DMS79 treated with DMSO at 0.1 percent for 48 hours (cell line): ENCODE results near the gene TECPR2.
"Not testable (repeated sequence)": the region's sequence is repeated elsewhere in the genome, so short reads cannot be mapped to it uniquely, and the experiment has no call there.

Experiments
- DNase-seq: peaks from one replicate; lab custom pipeline; 2025; lab: John Stamatoyannopoulos, UW

Gene TECPR2

DNA sequence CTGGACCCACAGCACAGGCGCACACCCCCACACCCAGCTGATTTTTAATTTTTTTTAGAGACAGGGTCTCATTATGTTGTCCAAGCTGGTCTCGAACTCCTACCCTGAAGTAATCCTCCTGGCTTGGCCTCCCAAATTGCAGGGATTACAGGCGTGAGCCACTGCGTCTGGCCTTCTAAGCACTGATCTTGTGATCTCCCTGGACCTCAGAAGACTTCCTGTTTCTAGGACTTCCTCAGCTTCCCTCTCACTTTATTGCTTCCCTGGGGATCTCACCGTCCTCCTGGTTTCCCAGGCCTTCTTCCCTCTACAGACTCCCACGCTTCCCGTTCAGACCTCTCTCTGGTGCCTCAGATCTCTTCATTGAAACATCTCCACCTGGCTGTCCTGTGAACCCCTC, 29.4 kb upstream of the TECPR2 start:
- no peak for DNase-seq

- DNase-seq = no peak
Measured at GRCh38 chr14:102333795-102334705, 28.7 kb upstream of the TECPR2 start.

DNA sequence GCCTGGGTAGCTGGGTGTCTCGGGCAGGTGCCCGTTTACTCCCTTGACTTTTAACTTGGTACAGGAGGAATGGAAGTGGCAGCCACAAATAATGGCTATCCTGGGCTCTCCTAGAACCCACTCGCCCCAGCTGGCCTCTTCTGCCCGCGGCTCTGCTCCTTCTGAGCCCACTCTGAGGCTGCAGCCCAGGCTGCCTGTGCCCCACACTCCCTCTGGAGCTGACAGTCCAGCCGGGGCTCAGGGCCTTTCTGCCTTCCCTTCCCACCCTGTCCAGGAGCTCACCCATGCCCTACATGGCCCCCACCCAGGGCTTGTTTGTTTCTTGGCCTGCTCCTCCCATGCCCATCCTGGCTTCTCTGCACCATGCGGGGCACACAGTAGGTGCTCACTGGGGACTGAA, 27.6 kb upstream of the TECPR2 start:
- DNase-seq = no peak

GRCh38 chr14:102338724-102339123, 24.0 kb upstream of the TECPR2 start:
- no peak for DNase-seq

GRCh38 chr14:102341566-102341965, 21.2 kb upstream of the TECPR2 start:
- no peak for DNase-seq

DNA sequence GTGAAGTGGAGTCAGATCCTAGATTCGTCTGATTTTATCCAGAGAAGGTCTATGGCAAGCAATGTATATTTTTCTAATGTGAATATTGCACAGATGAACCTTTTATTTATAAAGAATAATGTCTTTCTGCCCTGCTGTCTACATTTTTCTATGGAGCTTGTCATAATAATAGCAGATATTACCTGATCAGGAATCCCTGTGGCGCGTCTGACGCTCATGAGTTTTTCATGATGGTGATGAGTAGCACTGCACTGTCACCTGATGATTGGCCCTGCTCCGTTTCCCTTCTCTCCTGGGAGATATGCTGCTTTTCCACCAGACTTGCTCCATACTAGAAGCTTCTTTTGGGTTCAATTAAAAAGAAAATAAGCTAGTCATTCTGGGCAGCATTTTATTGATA, 20.5 kb upstream of the TECPR2 start:
- DNase-seq = no peak

DNA sequence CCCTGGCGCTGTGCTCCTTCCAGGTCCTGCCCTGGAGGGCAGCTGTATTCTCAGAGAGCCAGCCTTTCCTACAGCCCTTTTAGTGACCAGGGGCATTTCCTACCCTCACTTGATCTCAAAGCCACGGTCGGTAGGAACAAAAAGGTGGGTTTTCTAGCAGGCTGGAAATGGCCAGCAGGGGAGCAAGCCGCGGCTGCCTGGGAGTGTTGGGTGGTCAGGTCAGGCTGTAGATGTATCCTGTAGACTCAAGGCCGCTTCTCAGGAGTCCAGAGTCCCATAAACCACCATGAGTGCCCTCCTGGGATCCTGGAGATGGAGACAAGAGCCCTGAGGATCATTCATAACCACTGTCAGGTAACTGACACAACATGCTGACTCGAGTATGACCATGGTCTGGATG, 18.7 kb upstream of the TECPR2 start:
- DNase-seq = no peak

DNA sequence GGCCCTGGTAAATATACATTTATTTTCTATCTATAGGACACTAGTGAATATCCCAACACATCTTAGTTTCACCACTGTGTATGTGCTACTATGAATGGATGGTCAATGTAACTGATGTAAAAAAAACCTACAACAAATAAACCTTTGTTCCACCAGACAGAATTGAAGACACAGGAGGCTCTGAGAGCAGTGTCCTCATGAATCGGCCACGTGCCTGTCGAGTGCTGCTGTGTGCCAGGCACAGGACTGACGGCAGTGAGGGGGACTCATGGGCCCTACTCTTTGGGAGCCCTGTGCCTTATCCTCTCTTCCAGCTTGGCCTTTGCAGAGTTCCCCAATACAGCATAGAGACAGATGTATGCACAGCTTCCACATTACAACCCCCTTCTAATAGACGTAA, 18.3 kb upstream of the TECPR2 start:
- DNase-seq = no peak

GRCh38 chr14:102345232-102345631, 17.5 kb upstream of the TECPR2 start:
- DNase-seq = no peak

DNA sequence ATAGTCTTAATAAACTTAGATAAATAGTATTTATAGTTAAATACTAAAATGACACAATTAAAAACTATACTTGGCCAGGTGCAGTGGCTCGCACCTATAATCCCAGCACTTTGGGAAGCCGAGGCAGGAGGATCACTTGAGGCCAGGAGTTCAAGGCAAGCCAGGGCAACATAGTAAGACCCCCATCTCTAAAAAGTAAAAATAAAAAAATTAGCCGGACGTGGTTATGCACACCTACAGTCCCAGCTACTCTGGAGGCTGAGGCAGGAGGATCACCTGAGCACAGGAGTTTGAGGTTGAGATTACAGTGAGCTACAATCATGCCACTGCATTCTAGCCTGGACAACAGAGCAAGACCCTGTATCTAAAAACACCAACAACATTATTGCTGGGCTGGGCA, 16.1 kb upstream of the TECPR2 start:
- no peak for DNase-seq

GRCh38 chr14:102348376-102348775, 14.4 kb upstream of the TECPR2 start:
- no peak for DNase-seq

DNA sequence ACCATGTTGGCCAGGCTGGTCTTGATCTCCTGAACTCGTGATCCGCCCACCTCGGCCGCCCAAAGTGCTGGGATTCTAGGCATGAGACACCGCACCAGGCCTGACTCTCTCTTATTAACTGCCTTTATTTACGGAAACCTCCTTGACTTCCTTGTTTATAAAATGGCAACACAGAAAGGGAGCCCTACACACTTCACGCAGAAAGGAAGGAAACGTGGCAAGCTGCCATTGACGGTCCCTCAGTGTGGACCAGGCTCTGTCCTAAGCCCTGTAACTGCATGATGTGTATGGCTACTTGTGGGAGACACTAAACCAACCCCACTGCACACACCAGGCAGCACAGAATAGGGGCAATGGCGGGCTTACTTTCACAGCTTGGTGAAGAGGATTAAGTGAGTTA, 11.7 kb upstream of the TECPR2 start:
- no peak for DNase-seq

DNA sequence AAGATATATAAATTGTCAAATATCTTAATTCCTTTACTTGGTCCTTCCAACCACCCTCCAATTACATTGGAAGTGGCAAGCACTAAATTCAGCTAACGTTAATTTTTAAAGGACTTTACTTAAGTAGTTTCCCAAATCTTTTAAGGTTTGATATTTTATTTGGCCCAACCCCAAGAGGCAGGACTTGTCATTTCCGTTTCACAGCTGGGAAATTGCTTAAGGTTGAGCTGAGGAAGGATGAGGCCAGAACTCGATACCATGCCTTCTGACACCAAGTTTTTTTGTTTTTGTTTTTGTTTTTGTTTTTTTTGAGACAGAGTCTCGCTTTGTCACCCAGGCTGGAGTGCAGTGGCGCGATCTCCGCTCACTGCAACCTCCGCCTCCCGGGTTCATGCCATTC, 11.1 kb upstream of the TECPR2 start:
- DNase-seq = not testable (repeated sequence)

- no peak for DNase-seq
Measured at GRCh38 chr14:102352213-102352612, 10.5 kb upstream of the TECPR2 start.

DNA sequence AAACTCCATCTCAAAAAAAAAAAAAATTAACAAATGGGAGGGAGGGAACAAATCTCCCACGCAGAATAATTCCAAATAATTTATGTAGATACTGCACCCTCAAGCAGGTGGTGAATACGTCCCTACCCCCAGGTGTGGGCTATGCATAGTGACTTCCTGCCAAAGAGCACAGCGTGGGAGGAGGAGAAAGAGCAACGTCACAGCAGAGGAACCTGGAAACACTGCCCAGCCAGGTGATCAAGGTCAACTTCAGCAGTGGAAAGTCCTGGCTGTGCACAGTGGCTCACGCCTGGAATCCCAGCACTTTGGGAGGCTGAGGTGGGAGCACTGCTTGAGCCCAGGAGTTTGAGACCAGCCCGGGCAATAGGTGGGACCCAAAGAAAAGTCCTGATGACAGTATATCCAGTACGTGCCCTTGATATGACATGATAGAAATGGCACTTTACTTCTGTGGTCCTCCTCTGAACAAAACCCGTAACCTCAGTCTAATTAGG, 9.6 kb upstream of the TECPR2 start:
- DNase-seq = no peak

DNA sequence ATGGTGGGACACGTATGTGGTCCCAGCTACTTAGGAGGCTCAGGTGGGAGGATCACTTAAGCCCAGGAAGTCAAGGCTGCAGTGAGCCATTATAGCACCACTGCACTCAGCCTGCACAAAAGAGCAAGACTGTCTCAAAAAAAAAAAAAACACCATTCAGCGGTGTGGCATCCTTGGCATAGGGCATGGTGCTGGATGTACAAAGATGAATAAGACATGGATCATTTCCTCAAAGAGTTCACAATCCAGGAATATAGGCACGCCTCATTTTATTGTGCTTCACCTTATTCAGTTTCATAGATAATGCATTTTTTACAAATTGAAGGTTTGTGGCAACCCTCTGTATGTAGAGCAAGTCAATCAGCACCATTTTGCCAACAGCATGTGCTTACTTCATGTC, 6.5 kb upstream of the TECPR2 start:
- DNase-seq = no peak

DNA sequence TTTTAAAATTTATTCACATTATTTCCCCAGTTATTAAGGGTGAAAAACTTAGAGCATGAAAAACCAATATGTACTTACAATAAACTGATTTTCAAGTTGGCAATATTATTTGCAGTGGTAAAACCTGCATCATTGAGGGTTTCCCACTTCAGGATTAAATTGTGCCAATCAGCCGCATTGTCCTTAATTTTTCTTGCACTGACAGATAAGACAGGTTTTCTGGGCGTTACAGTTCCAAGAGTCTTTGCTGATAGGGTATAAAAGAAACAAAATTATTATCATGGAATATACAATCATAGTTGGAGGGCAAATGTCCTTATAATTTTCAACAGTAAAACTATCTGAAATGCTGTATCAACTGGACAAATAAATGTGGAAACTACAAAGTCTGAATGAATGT, 3.4 kb upstream of the TECPR2 start:
- DNase-seq = no peak

- no peak for DNase-seq
Measured at GRCh38 chr14:102360388-102360787, 2.4 kb upstream of the TECPR2 start.

- DNase-seq = no peak
Measured at GRCh38 chr14:102362084-102362483, 657 bp upstream of the TECPR2 start.

GRCh38 chr14:102363182-102363943, 622 bp downstream of the TECPR2 start:
- peak; percentile 65 for DNase-seq

GRCh38 chr14:102370305-102370809, 7.6 kb downstream of the TECPR2 start:
- no peak for DNase-seq

DNA sequence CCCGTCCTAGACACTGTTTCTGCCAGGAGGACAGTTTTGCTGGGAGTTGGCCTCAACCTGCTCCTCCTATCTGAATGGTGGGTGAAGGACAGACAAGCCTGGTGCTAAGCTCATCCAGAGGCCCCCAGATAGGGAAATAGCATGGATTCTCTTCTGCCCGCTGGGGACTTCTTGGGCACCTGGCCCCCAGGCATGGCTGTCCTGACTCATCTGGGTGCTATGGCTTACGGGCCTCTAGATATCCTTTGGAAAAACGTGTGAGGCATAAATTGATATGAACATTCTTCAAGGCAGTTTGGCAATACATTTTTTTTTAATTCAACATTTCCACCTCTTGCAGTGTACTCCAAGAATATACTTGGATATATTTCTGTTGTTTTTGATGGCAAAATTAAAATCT, 8.6 kb downstream of the TECPR2 start:
- DNase-seq = no peak

DNA sequence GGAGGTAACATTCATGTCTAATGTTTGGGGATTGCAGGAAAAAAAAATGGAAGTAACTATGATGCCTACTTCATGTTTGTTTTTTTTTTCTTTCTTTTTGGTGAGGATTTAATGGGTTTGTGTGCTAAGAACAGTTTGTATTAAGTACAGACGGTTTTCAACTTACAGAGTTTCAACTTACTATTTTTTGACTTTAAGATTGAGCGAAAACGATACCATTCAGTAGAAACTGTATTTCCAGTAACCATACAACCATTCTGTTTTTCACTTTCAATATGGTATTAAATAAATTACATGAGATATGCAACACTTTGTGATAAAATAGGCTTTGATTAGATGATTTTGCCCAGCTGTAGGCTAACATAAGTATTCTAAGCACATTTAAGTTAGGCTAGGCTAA, 10.4 kb downstream of the TECPR2 start:
- DNase-seq = no peak
